Measurements from ENCODE around the gene TOX4. TPM values are rescaled to one million over a fixed set of nuclear protein-coding genes. Genes with fewer than 3 reads are reported as not detected.
A peak's percentile ranks its signal among the peaks of the same experiment; 100 is the strongest.

TOX4 gene
- total and polyA plus RNA-seq, 11 donors, result 16.2 to 100 (median 86.9) TPM

- Histone ChIP-seq H3K4me1 (peaks cover 0 to 12% (median 3%) of the 10 kb centered on the region in 12 donors), H3K4me3 (peak overlapping the region in 10 of 12 donors; percentile 3 to 47 (median 33)), H3K9me3 (no peaks in the 10 kb centered on the region), H3K27me3 (peaks cover 0 to 82% (median 32%) of the 10 kb centered on the region in 9 donors), H3K27ac (no peak overlapping the region), H3K36me3 (no peaks in the 10 kb centered on the region)
- WGBS, 4 donors, result 12 to 29% (median 18%) methylated on average over 3 of the region's 3 CpGs
- intact Hi-C loops (cut with DNase I), result no loop called here
- no peak for DNase-seq
- no peak for ATAC-seq
- TF ChIP-seq POLR2A (IDR thresholded peaks at IDR 0.05) (no peak), CTCF (IDR thresholded peaks at IDR 0.05) (no peak)
Observed at GRCh38 chr14:21537090-21537424, 60.1 kb downstream of the TOX4 start.

GRCh38 chr14:21539189-21539940 is 62.4 kb downstream of the TOX4 start:
- H3K36me3 ChIP-seq, result no peaks in the 10 kb centered on the region
- no peak for ATAC-seq
- peaks cover 0 to 68% (median 25%) of the 10 kb centered on the region in 9 donors for H3K27me3 ChIP-seq

GRCh38 chr14:21541413-21542074 is 64.5 kb downstream of the TOX4 start:
- intact Hi-C loops (cut with DNase I), result no loop called here
- TF ChIP-seq POLR2A (IDR thresholded peaks at IDR 0.05) (no peak), CTCF (IDR thresholded peaks at IDR 0.05) (no peak)
- H3K4me1 ChIP-seq, result peaks cover 0 to 7% (median 1%) of the 10 kb centered on the region in 12 donors
- 88 to 90% (median 88%) methylated on average over 9 of the region's 9 CpGs for WGBS, 4 donors
- H3K4me3 ChIP-seq, result no peak overlapping the region
- ATAC-seq (no peak), DNase-seq (no peak)
- no peaks in the 10 kb centered on the region for H3K9me3 ChIP-seq
- H3K27ac ChIP-seq, result no peak overlapping the region
- no peaks in the 10 kb centered on the region for H3K36me3 ChIP-seq
- H3K27me3 ChIP-seq, result peaks cover 0 to 46% (median 8%) of the 10 kb centered on the region in 9 donors

More at GRCh38 chr14:21539189-21539940, 62.4 kb downstream of the TOX4 start:
- WGBS, 4 donors, result 8 to 17% (median 11%) methylated on average over 3 of the region's 3 CpGs
- Histone ChIP-seq H3K4me3 (no peak overlapping the region), H3K4me1 (peaks cover 0 to 12% (median 3%) of the 10 kb centered on the region in 12 donors), H3K9me3 (no peaks in the 10 kb centered on the region), H3K27ac (no peak overlapping the region)
- TF ChIP-seq POLR2A (IDR thresholded peaks at IDR 0.05), result no peak
- no peak for TF ChIP-seq CTCF (IDR thresholded peaks at IDR 0.05)
- intact Hi-C loops (cut with DNase I), result no loop called here
- DNase-seq, result no peak

GRCh38 chr14:21543521-21543960 is 66.5 kb downstream of the TOX4 start:
- H3K4me3 ChIP-seq, result no peak overlapping the region
- DNase-seq (no peak), ATAC-seq (no peak)
- WGBS, 4 donors, result 32 to 37% (median 34%) methylated on average over 7 of the region's 7 CpGs
- intact Hi-C loops (cut with DNase I), result no loop called here
- no peaks in the 10 kb centered on the region for H3K36me3 ChIP-seq
- H3K9me3 ChIP-seq, result no peaks in the 10 kb centered on the region
- no peaks in the 10 kb centered on the region for H3K4me1 ChIP-seq
- peaks cover 0 to 28% (median 6%) of the 10 kb centered on the region in 9 donors for H3K27me3 ChIP-seq
- TF ChIP-seq POLR2A (IDR thresholded peaks at IDR 0.05) (no peak), CTCF (IDR thresholded peaks at IDR 0.05) (no peak)
- H3K27ac ChIP-seq, result no peak overlapping the region
